Measurements from ENCODE around the gene SEC31B.

- TF ChIP-seq CTCF (IDR thresholded peaks at IDR 0.05) (no peak), POLR2A (IDR thresholded peaks at IDR 0.05) (no peak)
These were observed 31.5 kb upstream of the SEC31B start for GRCh38 chr10:100551196-100551595.

Measured in tibial nerve (tissue), 3 donors.